SW 1271 (cell line): ENCODE measurements around the gene PBX1.

Experiments used
- DNase-seq, 2 experiments: peaks; one replicate each; lab custom pipeline; 2025; lab: John Stamatoyannopoulos, UW

The PBX1 gene

DNA sequence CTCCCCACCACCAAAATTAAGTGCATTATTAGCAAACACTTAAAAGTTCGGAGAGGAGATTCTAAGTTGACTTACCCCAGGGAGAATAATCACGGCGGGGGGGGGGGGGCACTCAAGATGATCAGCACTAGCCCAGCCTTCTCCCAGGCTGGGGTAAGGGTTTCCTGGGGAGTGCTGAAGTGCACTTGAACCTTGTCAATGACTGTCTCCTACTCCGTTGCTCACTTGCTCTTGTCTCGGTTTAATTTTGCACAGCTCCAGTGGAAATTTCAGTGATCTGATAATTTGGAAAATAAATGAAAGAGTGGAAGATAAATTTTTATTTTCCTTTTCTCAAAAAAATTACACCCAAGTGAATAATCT lies 59.2 kb downstream of the PBX1 start:
- DNase-seq: no peak

DNA sequence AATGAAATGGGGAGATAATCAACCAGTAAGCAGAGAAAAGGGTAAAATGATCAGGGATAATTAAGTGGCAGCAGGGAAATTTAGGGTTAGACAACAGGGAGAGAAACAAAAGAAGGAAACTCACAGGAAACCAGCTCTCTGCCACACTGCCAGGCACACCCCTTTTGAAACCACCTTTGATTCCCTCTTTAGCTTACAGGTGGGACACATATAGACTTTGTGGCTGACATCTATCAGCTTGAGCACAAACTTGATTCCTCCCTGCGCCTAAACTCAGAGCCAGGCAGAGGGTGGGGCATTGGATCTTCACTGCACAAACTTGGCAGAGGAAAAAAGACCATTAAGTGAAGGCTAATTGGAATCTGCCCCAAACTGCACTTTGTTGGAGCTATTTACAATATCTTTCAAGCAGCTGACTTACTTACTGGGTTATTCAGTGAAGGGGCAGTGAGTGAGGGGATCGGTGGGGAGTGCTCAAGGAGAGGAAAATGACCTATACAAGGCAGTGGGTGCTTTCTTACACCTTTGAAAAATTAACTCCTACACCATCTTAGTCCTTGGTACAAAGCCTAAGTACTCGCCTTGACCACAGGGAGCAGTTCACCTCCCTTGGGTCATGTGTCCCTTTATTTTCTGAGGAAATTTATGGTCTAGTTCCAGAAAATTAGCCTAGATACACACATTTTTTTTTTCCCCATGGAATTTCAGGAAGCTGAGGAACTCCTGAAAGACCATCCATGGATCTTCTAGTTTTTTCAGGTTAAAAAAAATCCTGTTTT lies 60.2 kb downstream of the PBX1 start:
- DNase-seq: no peak

DNA sequence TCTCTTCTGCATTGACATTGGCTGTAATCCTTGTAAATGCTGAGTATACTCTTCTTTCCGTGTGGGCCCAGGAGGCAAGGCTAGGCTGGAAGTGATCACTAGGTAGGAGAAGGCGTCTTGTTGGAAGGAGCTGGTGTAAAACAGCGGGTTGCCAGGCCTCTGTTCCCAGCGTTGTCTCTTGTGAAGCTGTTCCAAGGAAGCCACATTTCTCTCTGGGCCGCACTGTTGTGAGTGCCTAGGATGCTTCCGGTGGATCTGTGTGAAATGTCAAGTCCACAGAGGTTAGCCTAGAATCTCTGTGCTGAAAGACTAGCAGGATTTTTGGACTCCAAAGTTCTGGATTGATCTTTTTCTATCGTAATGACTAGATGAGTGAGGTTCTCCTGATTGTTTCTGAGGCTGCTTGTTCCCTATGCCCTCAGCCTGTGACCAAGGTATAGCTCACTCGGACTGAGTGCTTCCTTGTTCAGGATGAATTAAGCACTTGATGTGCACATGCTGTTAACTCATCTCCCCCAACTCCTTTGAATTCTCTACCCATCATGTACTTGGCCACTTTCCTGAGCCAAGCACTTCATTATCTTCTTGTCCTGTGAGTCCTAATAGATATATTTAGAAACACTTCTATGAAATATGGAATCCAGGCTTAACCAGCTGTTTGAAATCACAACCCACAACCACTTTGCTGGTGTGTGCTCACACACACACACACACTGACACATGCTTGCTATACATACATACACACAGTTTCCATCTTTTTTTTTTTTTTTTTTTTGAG lies 63.3 kb downstream of the PBX1 start:
- no peak for DNase-seq

DNA sequence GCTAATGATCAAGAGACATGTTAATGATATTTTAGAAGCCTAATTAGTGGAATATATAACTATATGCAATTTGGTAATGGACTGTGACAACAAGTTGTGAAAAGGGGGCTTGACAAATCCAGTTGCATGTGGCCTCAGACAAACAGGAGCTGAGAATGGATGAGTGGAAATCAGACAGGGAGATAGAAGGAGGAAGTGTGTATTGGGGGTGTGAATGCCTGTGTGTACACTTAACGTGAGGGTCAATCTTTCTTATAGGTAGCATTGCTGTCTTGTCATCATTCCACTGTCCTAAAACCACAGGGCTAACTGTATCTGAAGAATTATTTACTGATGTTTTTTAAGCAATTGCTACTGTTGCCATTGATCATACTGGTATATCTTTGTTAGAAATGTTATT lies 64.8 kb downstream of the PBX1 start:
- no peak for DNase-seq

- no peak for DNase-seq
Measured at GRCh38 chr1:164624400-164624799, 65.4 kb downstream of the PBX1 start.

GRCh38 chr1:164625004-164625617 lies 66.1 kb downstream of the PBX1 start:
- DNase-seq: no peak

- no peak for DNase-seq
Measured at GRCh38 chr1:164628772-164629171, 69.8 kb downstream of the PBX1 start.

DNA sequence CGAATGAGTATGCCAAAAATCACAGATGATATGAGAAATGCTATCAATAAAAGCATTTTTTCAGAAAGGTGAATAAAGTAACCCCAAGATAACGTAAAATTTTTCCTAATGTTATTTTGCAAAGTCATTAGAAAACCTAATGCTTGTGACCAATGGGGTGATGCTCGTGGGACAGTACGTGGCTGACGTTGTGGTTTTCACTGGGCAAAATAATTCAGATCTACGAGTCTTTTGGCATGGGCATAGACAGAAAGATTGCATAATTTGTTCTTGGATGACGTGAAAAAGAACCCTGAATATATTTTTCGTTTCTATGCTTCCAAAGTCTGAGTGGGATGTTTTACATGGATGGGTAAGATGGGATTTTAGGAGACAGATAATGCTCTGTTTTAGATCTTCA lies 71.0 kb downstream of the PBX1 start:
- DNase-seq: no peak

DNA sequence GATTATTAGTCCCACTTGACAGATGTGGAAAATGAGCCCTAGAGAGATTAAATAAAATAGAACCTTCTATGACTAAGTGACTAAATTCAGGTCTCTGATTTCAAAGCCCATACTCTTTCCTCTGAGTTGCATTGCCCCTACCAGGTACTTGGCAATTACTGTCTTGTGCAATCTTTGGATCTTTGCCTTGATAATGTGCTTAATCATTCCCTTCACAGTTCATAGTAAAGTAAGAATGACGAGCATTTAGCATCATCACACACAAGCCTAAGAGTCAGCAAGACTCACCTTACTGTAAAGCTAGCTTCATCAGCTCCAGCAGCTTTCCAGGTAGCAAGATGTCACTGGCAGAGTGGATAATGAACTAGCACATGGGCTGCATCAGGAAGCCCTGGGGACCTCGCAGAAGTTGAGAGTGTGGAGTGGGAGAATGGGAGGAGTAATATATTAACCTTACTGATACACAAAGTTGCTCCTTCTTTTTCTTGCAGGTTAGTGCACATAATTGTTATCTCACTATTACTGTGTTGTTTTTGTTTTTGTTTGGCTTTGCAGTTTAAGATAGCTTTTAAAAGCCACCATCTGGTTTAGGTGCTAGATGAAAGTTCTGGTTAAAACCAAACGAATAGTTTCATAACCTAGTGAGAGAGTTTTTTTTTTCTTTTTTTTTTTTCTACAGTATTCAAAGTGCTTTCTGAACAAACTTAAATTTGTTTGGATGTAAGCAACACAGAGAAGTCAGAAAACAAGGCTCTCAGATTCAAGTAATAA lies 71.8 kb downstream of the PBX1 start:
- DNase-seq: no peak

DNA sequence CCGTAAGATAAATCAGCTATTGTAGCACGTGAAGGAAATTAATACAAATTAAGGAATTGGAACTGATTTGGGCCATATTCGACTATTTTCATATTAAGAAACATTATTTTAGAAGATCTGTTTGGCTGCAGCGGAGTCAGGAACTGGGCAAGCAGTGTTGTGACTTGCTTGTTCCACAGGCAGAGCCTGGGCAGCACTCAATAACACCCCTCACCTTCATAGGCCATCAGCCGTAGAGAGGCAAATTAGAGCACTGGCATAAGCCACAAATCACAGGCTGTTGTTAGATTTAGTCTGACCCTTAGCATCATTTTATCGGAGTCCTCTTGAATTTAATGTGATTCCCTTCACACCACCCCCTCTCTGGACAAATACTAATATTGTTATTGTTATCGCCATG lies 72.8 kb downstream of the PBX1 start:
- no peak for DNase-seq

DNA sequence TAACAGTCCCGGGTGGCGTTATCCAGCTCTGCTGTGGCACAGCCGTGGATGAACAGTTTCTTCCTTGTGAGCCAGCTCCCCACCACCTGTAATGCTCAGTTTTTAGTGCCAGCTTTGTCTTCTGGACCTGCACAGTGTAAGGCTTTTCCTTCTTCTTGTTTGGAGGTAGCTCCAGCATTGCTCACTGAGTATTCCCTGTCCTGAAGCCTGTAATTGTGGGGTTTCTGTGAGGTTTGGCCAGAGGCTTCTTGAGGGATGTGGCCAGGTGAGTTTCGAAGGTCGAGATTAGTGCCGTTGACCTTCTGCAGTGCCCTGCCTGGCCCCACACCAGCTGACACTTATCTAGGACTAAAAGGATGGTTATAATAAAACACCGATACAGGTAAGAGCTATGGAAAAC lies 75.0 kb downstream of the PBX1 start:
- no peak for DNase-seq

DNA sequence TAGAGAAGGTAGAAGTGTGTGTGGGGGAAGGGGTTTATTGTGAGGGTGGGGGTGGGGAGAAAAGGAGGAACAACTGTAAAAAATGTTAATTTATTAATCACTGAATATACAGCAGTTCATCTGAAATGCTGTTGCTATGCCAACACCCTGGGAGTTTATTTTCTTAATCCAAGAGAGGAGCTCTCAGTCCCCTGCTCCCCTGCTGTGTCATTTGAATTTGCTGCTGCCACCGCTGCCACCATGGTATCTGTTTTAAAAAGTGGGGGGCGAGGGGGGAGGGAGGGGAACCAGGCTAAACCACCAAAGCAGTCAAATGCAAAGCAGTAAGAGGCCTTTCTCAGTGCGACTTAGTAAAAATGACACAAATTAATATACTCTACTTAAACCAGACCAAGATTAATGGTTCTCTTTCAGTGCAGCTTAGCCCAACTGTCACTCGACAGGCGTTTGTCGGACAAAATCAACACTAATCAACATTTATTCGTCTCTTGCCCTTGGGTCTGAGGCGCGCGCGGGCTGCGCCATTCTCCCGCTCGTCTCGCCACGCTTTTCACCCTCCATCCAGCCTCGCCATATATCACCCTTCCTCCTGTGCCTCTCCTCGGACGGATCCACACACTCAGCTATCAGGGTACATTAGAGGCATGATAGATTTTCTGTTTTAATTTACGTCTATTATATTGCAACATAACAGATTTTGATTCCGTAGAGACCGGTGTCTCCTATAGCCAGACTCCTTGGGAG lies 76.2 kb downstream of the PBX1 start:
- DNase-seq: no peak

- DNase-seq: no peak
Measured at GRCh38 chr1:164635803-164636731, 77.1 kb downstream of the PBX1 start.

DNA sequence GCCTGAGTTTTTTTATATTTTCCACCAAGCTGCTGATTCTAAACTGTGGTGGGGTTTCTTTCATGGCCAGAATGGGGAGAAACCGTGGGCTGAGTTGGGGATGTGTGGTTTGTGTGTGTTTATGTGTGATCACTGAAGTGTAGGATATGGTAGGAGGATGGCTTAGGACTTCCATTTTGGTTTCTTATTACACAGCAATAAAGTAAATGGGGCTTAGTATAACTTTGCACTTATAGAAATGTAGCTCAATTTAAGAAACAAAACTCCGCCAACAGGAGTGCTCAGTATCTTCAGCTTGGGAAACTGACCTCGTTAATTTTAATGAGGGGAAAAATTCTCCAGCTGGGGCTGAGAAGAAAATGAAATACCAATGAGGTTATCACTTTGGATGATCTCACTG lies 77.8 kb downstream of the PBX1 start:
- DNase-seq: no peak

- no peak for DNase-seq
Measured at GRCh38 chr1:164637461-164638375, 78.7 kb downstream of the PBX1 start.

- no peak for DNase-seq
Measured at GRCh38 chr1:164638492-164639202, 79.7 kb downstream of the PBX1 start.

- DNase-seq: no peak
Measured at GRCh38 chr1:164640686-164641352, 81.8 kb downstream of the PBX1 start.

GRCh38 chr1:164641353-164641730 lies 82.4 kb downstream of the PBX1 start:
- no peak for DNase-seq
